ENCODE results near the gene PDE6A. TPM values are rescaled to one million over a fixed set of nuclear protein-coding genes. Genes with fewer than 3 reads are reported as not detected.

PDE6A gene
- polyA plus RNA-seq, 1 experiment = not detected

- H3K27ac ChIP-seq (ENCODE audit: low read depth, low read length) = no peak overlapping the region
- no peak for DNase-seq (ENCODE audit: low read depth, low spot score)
- no peak for TF ChIP-seq CTCF (IDR thresholded peaks at IDR 0.05; ENCODE audit: low read depth, low read length)
- H3K27me3 ChIP-seq (ENCODE audit: control insufficient read depth, insufficient read depth, low read length) = no peaks in the 10 kb centered on the region
- H3K9me3 ChIP-seq (ENCODE audit: control insufficient read depth, insufficient read depth, low read length) = no peaks in the 10 kb centered on the region; the same call in 1 of the 2 replicates
- ChIA-PET CTCF (interaction anchor here (0.9 to 2.6 kb wide), 3 partner anchors 11 to 187 kb away, joined by 4 to 10 read pairs (median 7); no protein-coding TSS in a partner anchor), POLR2A (no interaction called here)
- H3K4me3 ChIP-seq (ENCODE audit: low read depth, low read length) = no peak overlapping the region
Observed at GRCh38 chr5:149823375-149823774, 121.2 kb downstream of the PDE6A start.

- Histone ChIP-seq H3K27me3 (ENCODE audit: control insufficient read depth, insufficient read depth, low read length) (no peaks in the 10 kb centered on the region), H3K27ac (ENCODE audit: low read depth, low read length) (no peak overlapping the region), H3K9me3 (ENCODE audit: control insufficient read depth, insufficient read depth, low read length) (no peaks in the 10 kb centered on the region; the same call in 1 of the 2 replicates), H3K4me3 (ENCODE audit: low read depth, low read length) (no peak overlapping the region)
- ChIA-PET POLR2A (no interaction called here), CTCF (interaction anchor here (1.2 to 2.8 kb wide), 3 partner anchors 11 to 204 kb away, joined by 3 to 13 read pairs (median 10); no protein-coding TSS in a partner anchor)
- no peak for TF ChIP-seq CTCF (IDR thresholded peaks at IDR 0.05; ENCODE audit: low read depth, low read length)
- DNase-seq (ENCODE audit: low read depth, low spot score) = no peak
Observed at GRCh38 chr5:149822301-149822700, 122.3 kb downstream of the PDE6A start.

- POLR2A ChIA-PET = interaction anchor here (0.6 kb wide), 1 partner anchor 200 kb away, joined by 3 read pairs; no protein-coding TSS in a partner anchor
- H3K27ac ChIP-seq (ENCODE audit: low read depth, low read length) = no peak overlapping the region
- CTCF ChIA-PET = interaction anchor here (0.7 to 2.8 kb wide), 5 partner anchors 9 to 202 kb away, joined by 3 to 13 read pairs (median 3); no protein-coding TSS in a partner anchor
- no peak for TF ChIP-seq CTCF (IDR thresholded peaks at IDR 0.05; ENCODE audit: low read depth, low read length)
- H3K4me3 ChIP-seq (ENCODE audit: low read depth, low read length) = no peak overlapping the region
- no peaks in the 10 kb centered on the region; the same call in 1 of the 2 replicates for H3K9me3 ChIP-seq (ENCODE audit: control insufficient read depth, insufficient read depth, low read length)
- no peak for DNase-seq (ENCODE audit: low read depth, low spot score)
- H3K27me3 ChIP-seq (ENCODE audit: control insufficient read depth, insufficient read depth, low read length) = no peaks in the 10 kb centered on the region
Observed at GRCh38 chr5:149820536-149821510, 123.8 kb downstream of the PDE6A start.

- Histone ChIP-seq H3K9me3 (ENCODE audit: control insufficient read depth, insufficient read depth, low read length) (no peaks in the 10 kb centered on the region; the same call in 1 of the 2 replicates), H3K4me3 (ENCODE audit: low read depth, low read length) (no peak overlapping the region), H3K27me3 (ENCODE audit: control insufficient read depth, insufficient read depth, low read length) (no peaks in the 10 kb centered on the region), H3K27ac (ENCODE audit: low read depth, low read length) (no peak overlapping the region)
- ChIA-PET POLR2A (no interaction called here), CTCF (interaction anchor here (0.6 to 2.8 kb wide), 5 partner anchors 10 to 201 kb away, joined by 3 to 13 read pairs (median 3); no protein-coding TSS in a partner anchor)
- no peak for DNase-seq (ENCODE audit: low read depth, low spot score)
- TF ChIP-seq CTCF (IDR thresholded peaks at IDR 0.05; ENCODE audit: low read depth, low read length) = no peak
Observed at GRCh38 chr5:149820012-149820411, 124.6 kb downstream of the PDE6A start.

GRCh38 chr5:149818116-149818515 is 126.5 kb downstream of the PDE6A start:
- ChIA-PET CTCF (interaction anchor here (1.9 kb wide), 1 partner anchor 16 kb away, joined by 9 read pairs; no protein-coding TSS in a partner anchor), POLR2A (no interaction called here)
- TF ChIP-seq CTCF (IDR thresholded peaks at IDR 0.05; ENCODE audit: low read depth, low read length) = no peak
- no peaks in the 10 kb centered on the region for H3K27me3 ChIP-seq (ENCODE audit: control insufficient read depth, insufficient read depth, low read length)
- no peak for DNase-seq (ENCODE audit: low read depth, low spot score)
- no peaks in the 10 kb centered on the region for H3K9me3 ChIP-seq (ENCODE audit: control insufficient read depth, insufficient read depth, low read length)
- H3K27ac ChIP-seq (ENCODE audit: low read depth, low read length) = no peak overlapping the region
- no peak overlapping the region for H3K4me3 ChIP-seq (ENCODE audit: low read depth, low read length)
